Endothelial cell of umbilical vein (primary cell): Measurements from ENCODE around the gene ALDH2. TPM values are rescaled to one million over a fixed set of nuclear protein-coding genes. Genes with fewer than 3 reads are reported as not detected.
"Not testable (repeated sequence)": the region's sequence is repeated elsewhere in the genome, so short reads cannot be mapped to it uniquely, and the experiment has no call there.

Experiments
- BruUV-seq: library from RNA; stranded (reverse); fragments of 400-500 nt; replicated peaks from 2 replicates; lab custom pipeline; 2021; lab: Mats Ljungman, UMichigan
- CTCF ChIA-PET: fragments of 300-600, 350-600 bp; sonication (Branson Sonifier 250); formaldehyde crosslinking; loops from one replicate; lab custom pipeline; 2021; ENCODE audit warnings: antibody characterized with exemption, inconsistent platforms; lab: Charles Lee
- POLR2A ChIA-PET: fragments of 300-600, 350-600 bp; sonication (Branson Sonifier 250); formaldehyde crosslinking; loops from one replicate; lab custom pipeline; 2021; ENCODE audit warnings: antibody characterized with exemption, inconsistent platforms; lab: Charles Lee
- DNase-seq: peaks from one replicate; pipeline ENCODE4 v3.0.0-alpha.2; 2011; ENCODE audit warnings: low read depth, low spot score
- FAIRE-seq: peaks from 2 replicates; lab custom pipeline; 2011; peaks lifted over from hg19 to GRCh38; lab: Jason Lieb, UNC
- H2AFZ ChIP-seq: 2 replicates; pipeline ENCODE4 v1.6.0; 2012; ENCODE audit warnings: low read depth, low read length, control low read depth, inconsistent platforms
- H3K27ac ChIP-seq: 2 replicates; pipeline ENCODE4 v1.5.1; 2011; ENCODE audit warnings: low read depth, mild to moderate bottlenecking, control low read depth, low read length, moderate library complexity; ENCODE audit not compliant: insufficient read depth
- H3K27me3 ChIP-seq, 2 experiments: 2 replicates each; pipeline versions ENCODE4 v1.6.0 to v1.6.1; 2011; ENCODE audit warnings: low read length in 2 of 2, mixed read lengths in 1 of 2; ENCODE audit not compliant: control insufficient read depth in 2 of 2, insufficient read depth in 2 of 2
- H3K36me3 ChIP-seq, 2 experiments: 2 replicates in 1 of 2; 3 replicates in 1 of 2; pipeline ENCODE4 v1.5.1; 2011; ENCODE audit warnings: low read length in 2 of 2, mild to moderate bottlenecking in 1 of 2, moderate library complexity in 1 of 2; ENCODE audit not compliant: control insufficient read depth in 2 of 2, insufficient read depth in 2 of 2; ENCODE audit errors: extremely low read depth in 1 of 2
- H3K4me1 ChIP-seq: 3 replicates; pipeline ENCODE4 v1.5.1; 2011; ENCODE audit warnings: mild to moderate bottlenecking, low read length; ENCODE audit not compliant: control insufficient read depth, insufficient read depth; ENCODE audit errors: extremely low read depth
- H3K4me2 ChIP-seq: 2 replicates; pipeline ENCODE4 v1.6.1; 2011; ENCODE audit warnings: low read length, control low read depth, mixed read lengths; ENCODE audit not compliant: insufficient read depth
- H3K4me3 ChIP-seq, 3 experiments: fragments of 200-600 bp in 1 of 3; sonication (generic), shearing (Covaris generic) in 1 of 3; replicated peaks in 1 of 3; 2 replicates each; pipeline ENCODE4 v1.5.1; 2011 to 2016; ENCODE audit warnings: control low read depth in 3 of 3, low read length in 3 of 3, mild to moderate bottlenecking in 2 of 3, inconsistent platforms in 1 of 3, low read depth in 1 of 3, moderate library complexity in 1 of 3; ENCODE audit not compliant: insufficient read depth in 1 of 3
- H3K79me2 ChIP-seq: 2 replicates; pipeline ENCODE4 v1.6.0; 2012; ENCODE audit warnings: low read length, inconsistent platforms; ENCODE audit not compliant: control insufficient read depth, insufficient read depth
- H3K9ac ChIP-seq: replicated peaks from 2 replicates; pipeline ENCODE3; 2011; ENCODE audit warnings: low read length, control low read depth; ENCODE audit not compliant: insufficient read depth; ENCODE audit errors: extremely low read depth
- H3K9me1 ChIP-seq: replicated peaks from 3 replicates; pipeline ENCODE4 v1.6.0; 2011; ENCODE audit warnings: mild to moderate bottlenecking, low read length; ENCODE audit not compliant: control insufficient read depth, insufficient read depth; ENCODE audit errors: extremely low read depth
- H3K9me3 ChIP-seq: replicated peaks from 2 replicates; pipeline ENCODE4 v1.5.1; 2012; ENCODE audit warnings: low read length, inconsistent platforms; ENCODE audit not compliant: control insufficient read depth, insufficient read depth
- H4K20me1 ChIP-seq: replicated peaks from 2 replicates; pipeline ENCODE3; 2011; ENCODE audit warnings: mild to moderate bottlenecking, low read length; ENCODE audit not compliant: control insufficient read depth, insufficient read depth; ENCODE audit errors: extremely low read depth
- FOS ChIP-seq: IDR thresholded peaks from 2 replicates; pipeline ENCODE4 v1.6.1; 2011; ENCODE audit warnings: mild to moderate bottlenecking, low read length, moderate library complexity, borderline replicate concordance; ENCODE audit not compliant: insufficient read depth
- GATA2 ChIP-seq: IDR thresholded peaks from 2 replicates; pipeline ENCODE4 v1.7.0; 2011; ENCODE audit warnings: low read depth, mild to moderate bottlenecking, moderate library complexity, mixed read lengths, low read length; ENCODE audit not compliant: insufficient read length, insufficient read depth
- JUN ChIP-seq: IDR thresholded peaks from 2 replicates; pipeline ENCODE4 v1.6.1; 2011; ENCODE audit warnings: borderline replicate concordance, low read depth; ENCODE audit not compliant: insufficient read length, insufficient read depth
- MAX ChIP-seq: IDR thresholded peaks from 2 replicates; pipeline ENCODE4 v1.6.1; 2011; ENCODE audit not compliant: insufficient read depth, insufficient read length
- dilution Hi-C: fragments of 300-500 bp; cut with MboI; formaldehyde crosslinking; loops from one replicate; pipeline ENCODE4 v1.15.0; 2019; ENCODE audit warnings: low sequenced_read_pairs; ENCODE audit not compliant: extremely low pct_ligation_motif_present
- intact Hi-C: fragments of 100-400 bp; cut with micrococcal nuclease; formaldehyde crosslinking; loops from one replicate; pipeline ENCODE4 v1.10.0; 2022
- polyA plus RNA-seq, 4 experiments: library from polyadenylated mRNA; depleted of rRNA in 3 of 4; stranded (reverse) in 3 of 4; unstranded in 1 of 4; fragments of >200 nt; gene quantifications; 2 replicates each; pipeline versions ENCODE4 v1.2.1 to v1.2.3, GENCODE V29; 2011 to 2012; ENCODE audit warnings: missing spikeins in 1 of 4
- total RNA-seq: library from RNA; stranded (reverse); gene quantifications from 2 replicates; pipeline ENCODE4 v1.2.3, GENCODE V29; 2021

Gene ALDH2
- total and polyA plus RNA-seq, 2 donors (not counting 3 experiments of a cell fraction or from before 2014, with no cell fraction given), result 69.5 to 86.5 TPM

- H4K20me1 ChIP-seq, result no peaks in the 10 kb centered on the region
- H3K9me3 ChIP-seq, result no peaks in the 10 kb centered on the region
- H3K27ac ChIP-seq, result no peak overlapping the region
- no peak for TF ChIP-seq JUN
- no peak for TF ChIP-seq GATA2
- TF ChIP-seq FOS, result no peak
- no peak for TF ChIP-seq MAX
- dilution Hi-C loops, result no loop called here
- CTCF ChIA-PET, result no interaction called here
- no peaks in the 10 kb centered on the region for H3K79me2 ChIP-seq
- no peak overlapping the region for H2AFZ ChIP-seq
- no peak overlapping the region for H3K4me3 ChIP-seq
- intact Hi-C loops, result no loop called here
- no peak overlapping the region for H3K9ac ChIP-seq
- H3K4me1 ChIP-seq, result no peaks in the 10 kb centered on the region
- no peaks in the 10 kb centered on the region for H3K27me3 ChIP-seq
- peaks cover 0 to 2% of the 10 kb centered on the region in 2 experiments for H3K36me3 ChIP-seq
- BruUV-seq, result no TSS peak
- no peak for FAIRE-seq
- no peak overlapping the region for H3K4me2 ChIP-seq
- H3K9me1 ChIP-seq, result no peaks in the 10 kb centered on the region
- POLR2A ChIA-PET, result no interaction called here
- no peak for DNase-seq
These were observed 33.3 kb upstream of the ALDH2 start for GRCh38 chr12:111733340-111733915.

GRCh38 chr12:111739524-111739923 lies 27.2 kb upstream of the ALDH2 start:
- BruUV-seq, H3K9ac ChIP-seq, H3K4me2 ChIP-seq, FAIRE-seq, H3K9me3 ChIP-seq, H3K9me1 ChIP-seq, POLR2A ChIA-PET, dilution Hi-C loops, H3K4me3 ChIP-seq, intact Hi-C loops, H3K27ac ChIP-seq, H3K27me3 ChIP-seq, H3K79me2 ChIP-seq, H4K20me1 ChIP-seq, DNase-seq, H2AFZ ChIP-seq, H3K36me3 ChIP-seq: not testable (repeated sequence)
- CTCF ChIA-PET, result interaction anchor here (1.4 kb wide), 1 partner anchor 103 kb away, joined by 3 read pairs; the partner anchor contains the start of gene MAPKAPK5
- H3K4me1 ChIP-seq, result peaks cover 24% of the 10 kb centered on the region
